Airway epithelial cell (primary cell): Measurements from ENCODE around the gene CNGA2. TPM values are rescaled to one million over a fixed set of nuclear protein-coding genes. Genes with fewer than 3 reads are reported as not detected.

Source experiments
- total RNA-seq: library from RNA; depleted of rRNA; stranded (reverse); fragments of >200 nt; gene quantifications from 2 replicates; pipeline ENCODE4 v1.2.3, GENCODE V29; 2015

The CNGA2 gene
- not detected in 2 replicates for total RNA-seq

DNA sequence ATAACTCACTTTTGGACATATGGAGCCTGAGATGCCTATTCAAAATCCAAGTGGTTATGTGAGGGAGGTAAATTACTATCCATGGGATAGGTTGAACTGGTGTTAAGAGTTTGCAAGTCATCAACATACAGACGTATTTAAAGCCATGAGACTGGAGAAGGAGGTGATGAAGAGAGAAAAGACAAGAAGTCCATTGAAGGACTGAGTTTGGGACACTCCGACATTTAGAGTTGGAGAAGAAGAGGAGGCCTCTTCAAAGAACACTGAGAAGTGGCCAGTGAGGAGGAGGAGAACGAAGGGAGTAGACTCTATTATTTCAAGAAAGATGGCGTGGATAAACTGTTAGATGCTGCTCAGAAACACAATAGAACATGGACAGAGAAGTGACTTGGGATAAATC lies at the start of gene CNGA2:
TSS of gene CNGA2 (plus strand) at position 301 of the 400 bp plus-strand sequence. CDS start 3,738 bp downstream, outside the sequence.

DNA sequence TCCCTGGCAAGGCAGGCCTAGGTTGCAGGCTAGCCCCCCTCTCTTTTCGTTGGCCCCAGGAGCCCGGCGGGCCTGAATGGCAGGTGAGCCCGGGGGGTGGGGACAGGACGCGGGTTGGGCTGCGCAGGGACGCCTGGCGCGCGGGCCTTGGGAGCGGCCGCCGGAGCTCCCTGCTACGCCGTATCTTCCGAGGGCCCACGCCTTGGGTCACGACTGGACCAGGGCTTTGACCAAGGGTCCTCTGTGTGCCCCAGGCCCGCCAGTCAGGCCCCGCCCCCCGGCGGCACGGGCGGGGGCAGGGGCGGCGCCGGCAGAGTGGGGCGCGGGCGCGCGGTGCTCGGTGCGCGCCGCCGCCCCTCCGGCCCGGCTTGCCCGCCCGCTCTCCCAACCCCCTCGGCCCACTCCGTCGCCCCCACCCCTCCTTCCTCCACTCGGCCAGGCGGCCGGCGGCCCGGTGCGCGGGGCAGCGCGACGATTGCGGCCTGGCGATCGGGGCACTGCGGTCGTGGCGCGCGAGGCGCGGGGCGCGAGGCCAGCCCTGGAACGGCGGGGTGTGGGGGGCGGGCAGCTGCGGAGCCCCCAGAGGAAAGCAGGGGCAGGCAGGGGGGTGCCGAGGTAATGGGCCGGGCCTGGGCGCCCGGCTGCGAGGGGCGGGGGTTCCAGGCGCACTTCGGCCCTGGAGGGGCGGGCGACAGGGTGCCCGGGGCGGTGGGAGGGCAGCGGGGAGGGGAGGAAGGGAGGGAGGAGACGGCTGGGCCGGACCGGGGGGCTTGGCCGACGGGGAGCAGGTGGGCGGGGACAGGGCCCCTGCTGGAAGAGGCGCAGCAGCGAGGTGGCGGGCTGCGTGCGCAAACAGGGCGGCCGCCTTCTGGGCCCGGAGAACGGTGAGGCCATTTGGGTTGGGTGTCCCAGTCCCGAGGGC lies 39.6 kb upstream of the CNGA2 start, which contains the start of gene PRRG3:
TSS of gene PRRG3 (plus strand) at position 798 of the 922 bp plus-strand sequence. CDS start 3,357 bp downstream, outside the sequence.

DNA sequence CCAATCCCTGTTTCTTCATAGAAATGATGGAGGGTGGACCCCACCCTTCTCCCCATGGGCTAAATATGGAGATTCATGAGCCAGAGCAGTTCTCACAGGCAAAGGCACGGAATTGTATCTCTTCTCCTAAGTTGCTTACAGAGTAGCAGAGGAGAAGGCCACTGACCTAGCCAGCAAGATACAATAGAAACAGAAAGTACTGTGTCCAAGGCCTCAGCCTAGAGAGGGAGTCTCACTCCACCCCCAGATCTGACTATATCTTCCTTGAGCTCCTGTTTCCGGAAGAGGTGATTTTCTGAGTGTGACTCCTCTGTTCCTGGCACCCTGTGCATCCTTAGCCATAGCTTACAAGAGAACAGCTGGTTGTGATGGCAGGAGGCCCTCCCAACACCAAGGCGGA lies 18.8 kb upstream of the CNGA2 start, which contains the start of gene FATE1:
TSS of gene FATE1 (plus strand) at position 284 of the 400 bp plus-strand sequence. CDS start at position 369, 85 bp downstream.

Other genes with a start within 250 kb of the CNGA2 start
- gene PASD1, start 171.1 kb upstream of the CNGA2 start, total RNA-seq: not detected in 2 replicates
- gene PRRG3, start 39.3 kb upstream of the CNGA2 start, total RNA-seq: not detected in 2 replicates
- gene FATE1, start 18.7 kb upstream of the CNGA2 start, total RNA-seq: not detected in 2 replicates
- not detected in 2 replicates for gene MAGEA4, start 178.1 kb downstream of the CNGA2 start, total RNA-seq
- gene GABRE, start 239.9 kb downstream of the CNGA2 start, total RNA-seq: 11.8 and 20.2 TPM in 2 replicates